ENCODE results near the gene DGUOK. TPM values are rescaled to one million over a fixed set of nuclear protein-coding genes. Genes with fewer than 3 reads are reported as not detected.

DGUOK gene
- total and polyA plus RNA-seq, 2 experiments from 2014 or later: 68.4 to 287 TPM

GRCh38 chr2:73961823-73962615, 35.3 kb downstream of the DGUOK start:
- no peak overlapping the region for H3K27ac Mint-ChIP-seq
- H2AFZ ChIP-seq: no peak overlapping the region

DNA sequence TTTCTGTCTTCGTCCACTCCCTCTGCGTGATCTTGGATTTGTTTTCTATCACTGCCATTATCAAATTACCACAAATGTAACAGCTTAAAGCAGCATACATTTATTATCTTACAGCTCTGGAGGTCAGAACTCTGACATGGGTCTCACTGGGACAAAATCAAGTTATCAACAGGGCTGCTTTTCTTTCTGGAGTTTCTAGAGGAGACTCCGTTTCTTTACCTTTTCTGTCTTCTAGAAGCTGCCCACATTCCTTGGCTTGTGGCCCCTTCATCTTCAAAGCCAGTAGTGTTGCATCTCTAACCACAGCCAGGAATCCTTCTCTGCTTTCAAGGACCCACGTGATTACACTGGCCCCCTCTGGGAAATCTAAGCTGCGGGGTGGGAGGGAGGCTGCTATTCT, 36.1 kb downstream of the DGUOK start:
- TF ChIP-seq, protein P1, sequence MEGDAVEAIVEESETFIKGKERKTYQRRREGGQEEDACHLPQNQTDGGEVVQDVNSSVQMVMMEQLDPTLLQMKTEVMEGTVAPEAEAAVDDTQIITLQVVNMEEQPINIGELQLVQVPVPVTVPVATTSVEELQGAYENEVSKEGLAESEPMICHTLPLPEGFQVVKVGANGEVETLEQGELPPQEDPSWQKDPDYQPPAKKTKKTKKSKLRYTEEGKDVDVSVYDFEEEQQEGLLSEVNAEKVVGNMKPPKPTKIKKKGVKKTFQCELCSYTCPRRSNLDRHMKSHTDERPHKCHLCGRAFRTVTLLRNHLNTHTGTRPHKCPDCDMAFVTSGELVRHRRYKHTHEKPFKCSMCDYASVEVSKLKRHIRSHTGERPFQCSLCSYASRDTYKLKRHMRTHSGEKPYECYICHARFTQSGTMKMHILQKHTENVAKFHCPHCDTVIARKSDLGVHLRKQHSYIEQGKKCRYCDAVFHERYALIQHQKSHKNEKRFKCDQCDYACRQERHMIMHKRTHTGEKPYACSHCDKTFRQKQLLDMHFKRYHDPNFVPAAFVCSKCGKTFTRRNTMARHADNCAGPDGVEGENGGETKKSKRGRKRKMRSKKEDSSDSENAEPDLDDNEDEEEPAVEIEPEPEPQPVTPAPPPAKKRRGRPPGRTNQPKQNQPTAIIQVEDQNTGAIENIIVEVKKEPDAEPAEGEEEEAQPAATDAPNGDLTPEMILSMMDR (conservative IDR thresholded peaks at IDR 0.05; ENCODE audit: low read depth in 2 of 2): no peak
- TF ChIP-seq EZH2phosphoT487 (IDR thresholded peaks at IDR 0.05; ENCODE audit: unreplicated experiment) (no peak), STAT1 (IDR thresholded peaks at IDR 0.05; ENCODE audit: unreplicated experiment) (no peak), JUNB (IDR thresholded peaks at IDR 0.05; ENCODE audit: unreplicated experiment) (no peak), ZNF114 (CRISPR knock-in tag; IDR thresholded peaks at IDR 0.05) (no peak), REST (IDR thresholded peaks at IDR 0.05; ENCODE audit: unreplicated experiment) (no peak)
- TF ChIP-seq, protein P2, sequence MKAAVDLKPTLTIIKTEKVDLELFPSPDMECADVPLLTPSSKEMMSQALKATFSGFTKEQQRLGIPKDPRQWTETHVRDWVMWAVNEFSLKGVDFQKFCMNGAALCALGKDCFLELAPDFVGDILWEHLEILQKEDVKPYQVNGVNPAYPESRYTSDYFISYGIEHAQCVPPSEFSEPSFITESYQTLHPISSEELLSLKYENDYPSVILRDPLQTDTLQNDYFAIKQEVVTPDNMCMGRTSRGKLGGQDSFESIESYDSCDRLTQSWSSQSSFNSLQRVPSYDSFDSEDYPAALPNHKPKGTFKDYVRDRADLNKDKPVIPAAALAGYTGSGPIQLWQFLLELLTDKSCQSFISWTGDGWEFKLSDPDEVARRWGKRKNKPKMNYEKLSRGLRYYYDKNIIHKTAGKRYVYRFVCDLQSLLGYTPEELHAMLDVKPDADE (IDR thresholded peaks at IDR 0.05): no peak
- Histone ChIP-seq H3K27ac (ENCODE audit: low read depth) (no peak overlapping the region), H3K36me3 (ENCODE audit: insufficient read depth) (peaks cover 15% of the 10 kb centered on the region), H2AFZ (no peak overlapping the region), H3K9me2 (ENCODE audit: insufficient read depth) (peaks cover 3% of the 10 kb centered on the region; the same call in 1 of the 2 replicates), H3K4me2 (no peak overlapping the region), H3K4me1 (ENCODE audit: insufficient read depth) (no peaks in the 10 kb centered on the region), H3K27me3 (ENCODE audit: insufficient read depth) (no peaks in the 10 kb centered on the region), H4K20me1 (replicated peaks; ENCODE audit: insufficient read depth) (peaks cover 6% of the 10 kb centered on the region; the same call in 1 of the 2 replicates), H3K4me3 (no peak overlapping the region), H3F3A (replicated peaks; ENCODE audit: low read depth) (no peaks in the 10 kb centered on the region), H3K79me2 (replicated peaks; ENCODE audit: insufficient read depth) (no peaks in the 10 kb centered on the region)
- Mint-ChIP-seq H3K9me3 (no peaks in the 10 kb centered on the region; the same call in 1 of the 3 replicates), H3K27me3 (ENCODE audit: insufficient read depth, low read depth, poor library complexity) (peaks cover 3% of the 10 kb centered on the region), H3K27ac (no peak overlapping the region), H3K4me1 (no peaks in the 10 kb centered on the region), H3K4me3 (no peak overlapping the region), H3K36me3 (ENCODE audit: low read depth) (peaks cover 20% of the 10 kb centered on the region)
- DNase-seq (ENCODE audit: low spot score) (no peak), ATAC-seq (no peak)

More at GRCh38 chr2:73961823-73962615, 35.3 kb downstream of the DGUOK start:
- H3K27ac ChIP-seq (ENCODE audit: low read depth): no peak overlapping the region
- peaks cover 3% of the 10 kb centered on the region for H3K27me3 Mint-ChIP-seq (ENCODE audit: insufficient read depth, low read depth, poor library complexity)
- peaks cover 3% of the 10 kb centered on the region; the same call in 1 of the 2 replicates for H3K9me2 ChIP-seq (ENCODE audit: insufficient read depth)
- H3K4me1 ChIP-seq (ENCODE audit: insufficient read depth): no peaks in the 10 kb centered on the region
- H3K9me3 Mint-ChIP-seq: no peaks in the 10 kb centered on the region; the same call in 1 of the 3 replicates
- H3K27me3 ChIP-seq (ENCODE audit: insufficient read depth): no peaks in the 10 kb centered on the region
- DNase-seq (ENCODE audit: low spot score): no peak
- no peak overlapping the region for H3K4me3 ChIP-seq
- H3K4me1 Mint-ChIP-seq: no peaks in the 10 kb centered on the region
- no peak for TF ChIP-seq POLR2AphosphoS5 (IDR thresholded peaks at IDR 0.05; ENCODE audit: low read depth)
- no peak for TF ChIP-seq EZH2 (IDR thresholded peaks at IDR 0.05; ENCODE audit: low read depth, unreplicated experiment)
- no peak for TF ChIP-seq CREB1 (CRISPR knock-in tag; IDR thresholded peaks at IDR 0.05; ENCODE audit: low read depth)
- no peak for TF ChIP-seq ZNF114 (CRISPR knock-in tag; IDR thresholded peaks at IDR 0.05)
- TF ChIP-seq, protein P1 (conservative IDR thresholded peaks at IDR 0.05; ENCODE audit: low read depth in 2 of 2): peak; percentile 39 to 45; a peak in 3 of 4 replicates
- TF ChIP-seq, protein P2 (IDR thresholded peaks at IDR 0.05): no peak
- H3K4me3 Mint-ChIP-seq: no peak overlapping the region
- peaks cover 14% of the 10 kb centered on the region for H4K20me1 ChIP-seq (replicated peaks; ENCODE audit: insufficient read depth)
- H3K79me2 ChIP-seq (replicated peaks; ENCODE audit: insufficient read depth): no peaks in the 10 kb centered on the region
- no peaks in the 10 kb centered on the region for H3F3A ChIP-seq (replicated peaks; ENCODE audit: low read depth)
- peaks cover 19% of the 10 kb centered on the region for H3K36me3 ChIP-seq (ENCODE audit: insufficient read depth)
- peak; percentile 68 for ATAC-seq
- no peak overlapping the region for H3K4me2 ChIP-seq
- peaks cover 23% of the 10 kb centered on the region for H3K36me3 Mint-ChIP-seq (ENCODE audit: low read depth)

Data from GM23338 (cell line).